Activated CD4-positive, alpha-beta memory T cell treated with anti-CD3 and anti-CD28 coated beads for 36 hours (primary cell): Measurements from ENCODE around the gene SAYSD1. TPM values are rescaled to one million over a fixed set of nuclear protein-coding genes. Genes with fewer than 3 reads are reported as not detected.
A peak's percentile ranks its signal among the peaks of the same experiment; 100 is the strongest.

ENCODE experiments used
- CTCF ChIA-PET: fragments of 350-600 bp; sonication (Branson Sonifier 250); formaldehyde crosslinking; loops from one replicate; lab custom pipeline; 2021; ENCODE audit warnings: antibody characterized with exemption, inconsistent platforms; lab: Charles Lee
- POLR2A ChIA-PET: fragments of 350-600 bp; sonication (Branson Sonifier 250); formaldehyde crosslinking; loops from one replicate; lab custom pipeline; 2021; ENCODE audit warnings: antibody characterized with exemption; lab: Charles Lee
- DNase-seq: peaks from one replicate; pipeline ENCODE4 v3.0.0-alpha.2; 2020
- H3K27ac Mint-ChIP-seq: one replicate; pipeline ENCODE4 v1.8.0; 2021; ENCODE audit warnings: mixed read lengths
- H3K27me3 Mint-ChIP-seq: one replicate; pipeline ENCODE4 v1.8.0; 2021; ENCODE audit warnings: mixed read lengths
- H3K36me3 Mint-ChIP-seq: one replicate; pipeline ENCODE4 v1.8.0; 2021; ENCODE audit warnings: mixed read lengths
- H3K4me1 Mint-ChIP-seq: one replicate; pipeline ENCODE4 v1.8.0; 2021; ENCODE audit warnings: low read depth, mixed read lengths
- H3K4me3 Mint-ChIP-seq: one replicate; pipeline ENCODE4 v1.8.0; 2021; ENCODE audit warnings: mild to moderate bottlenecking, mixed read lengths
- H3K9me3 Mint-ChIP-seq: one replicate; pipeline ENCODE4 v1.8.0; 2021; ENCODE audit warnings: mixed read lengths
- intact Hi-C: fragments of 100-400 bp; cut with micrococcal nuclease; formaldehyde crosslinking; loops from one replicate; pipeline ENCODE4 v1.15.1; 2023
- total RNA-seq, 2 experiments: library from RNA; stranded (reverse); gene quantifications; one replicate each; pipeline ENCODE4 v1.2.3, GENCODE V29; 2021

SAYSD1 gene, protein sequence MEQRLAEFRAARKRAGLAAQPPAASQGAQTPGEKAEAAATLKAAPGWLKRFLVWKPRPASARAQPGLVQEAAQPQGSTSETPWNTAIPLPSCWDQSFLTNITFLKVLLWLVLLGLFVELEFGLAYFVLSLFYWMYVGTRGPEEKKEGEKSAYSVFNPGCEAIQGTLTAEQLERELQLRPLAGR
- 10 to 100 TPM; 12.3 to 12.9 TPM for total RNA-seq

DNA sequence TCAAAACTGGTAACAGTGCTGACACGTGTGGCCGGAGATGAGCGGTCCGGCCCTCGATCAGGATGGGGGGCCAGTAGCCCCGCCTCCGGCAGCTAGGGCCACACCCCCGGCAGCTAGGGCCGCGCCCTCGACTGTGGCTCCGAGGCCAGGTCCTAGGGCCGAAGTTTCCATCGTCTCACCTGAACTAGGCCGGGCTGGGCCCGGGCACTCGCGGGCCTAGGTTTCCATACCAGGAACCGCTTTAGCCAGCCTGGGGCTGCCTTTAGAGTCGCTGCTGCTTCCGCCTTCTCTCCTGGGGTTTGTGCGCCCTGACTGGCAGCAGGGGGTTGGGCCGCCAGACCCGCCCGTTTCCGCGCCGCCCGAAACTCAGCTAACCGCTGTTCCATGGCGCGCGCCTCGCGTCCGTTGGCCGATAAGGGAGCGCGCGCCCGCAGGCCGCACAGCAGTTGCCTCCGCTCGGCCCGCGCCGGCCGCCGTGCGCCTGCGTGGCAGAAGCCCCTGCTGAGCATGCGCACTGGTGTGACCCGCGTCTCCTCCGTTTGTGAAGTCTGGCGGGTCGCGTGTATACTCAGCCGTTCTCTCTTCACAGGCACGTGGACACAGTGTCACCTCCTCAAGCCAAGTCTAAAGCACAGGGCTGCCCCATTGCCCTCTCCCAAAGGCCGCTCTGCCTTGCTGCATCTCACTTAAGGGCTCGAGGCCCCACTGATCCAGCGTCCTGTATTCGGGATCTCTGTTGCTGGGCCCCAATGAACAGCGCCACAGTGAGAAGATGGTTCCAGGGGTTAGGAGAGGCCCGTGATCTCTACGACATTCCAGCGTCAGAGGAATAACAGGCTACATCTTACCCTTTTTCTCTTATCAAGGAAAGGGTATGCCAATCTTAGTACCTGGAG lies at the start of gene SAYSD1:
Gene SAYSD1 (minus strand): TSS at position 483 of the 896 bp plus-strand sequence. CDS start 97 bp downstream, at position 386.
- H3K27ac Mint-ChIP-seq = peak within 1 kb of the TSS; percentile 96
- H3K36me3 Mint-ChIP-seq = peaks cover 4% of the 10 kb centered on the region
- peak within 1 kb of the TSS; percentile 95 for H3K4me3 Mint-ChIP-seq
- ChIA-PET POLR2A (interaction anchor here (0.7 to 1.5 kb wide), 3 partner anchors 27 to 114 kb away, joined by 3 to 5 read pairs (median 4); partner anchors contain the start of gene KCNK5), CTCF (interaction anchor here (0.8 to 1.7 kb wide), 5 partner anchors 9 to 243 kb away, joined by 3 to 6 read pairs (median 4); no protein-coding TSS in a partner anchor)
- H3K9me3 Mint-ChIP-seq = no peaks in the 10 kb centered on the region
- peak; percentile 95 for DNase-seq
- no peaks in the 10 kb centered on the region for H3K27me3 Mint-ChIP-seq
- peaks cover 56% of the 10 kb centered on the region for H3K4me1 Mint-ChIP-seq
- intact Hi-C loops = loop anchor here (1.0 to 10.0 kb wide), 7 partner anchors 29 to 1958 kb away; partner anchors contain the start of genes GLO1, KCNK5, NFYA and OARD1

DNA sequence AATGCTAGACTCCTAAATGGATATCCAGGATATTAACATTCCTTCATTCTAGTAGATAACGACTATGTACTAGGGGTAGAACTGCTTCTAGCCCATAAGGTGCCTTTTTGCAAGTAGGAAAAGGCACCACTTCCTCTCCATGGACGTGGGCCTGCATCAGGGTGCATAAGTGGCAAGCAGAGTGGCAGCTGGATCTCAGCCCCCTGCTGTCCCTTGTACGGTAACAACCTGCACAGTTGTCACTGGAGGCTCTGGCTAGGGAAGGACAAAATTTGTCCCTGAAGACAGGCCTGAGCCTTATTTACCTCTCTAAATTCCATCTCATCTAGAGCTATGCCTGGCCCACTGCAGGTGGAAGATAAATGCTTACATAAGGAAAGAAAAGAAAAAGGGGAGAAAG lies 42.5 kb upstream of the SAYSD1 start:
- peaks cover 2% of the 10 kb centered on the region for H3K36me3 Mint-ChIP-seq
- no peak overlapping the region for H3K4me3 Mint-ChIP-seq
- CTCF ChIA-PET = interaction anchor here (1.1 to 1.7 kb wide), 4 partner anchors 8 to 152 kb away, joined by 3 to 7 read pairs (median 3); no protein-coding TSS in a partner anchor
- peaks cover 6% of the 10 kb centered on the region for H3K9me3 Mint-ChIP-seq
- intact Hi-C loops = no loop called here
- POLR2A ChIA-PET = no interaction called here
- no peak for DNase-seq
- H3K4me1 Mint-ChIP-seq = peaks cover 11% of the 10 kb centered on the region
- no peak overlapping the region for H3K27ac Mint-ChIP-seq
- H3K27me3 Mint-ChIP-seq = no peaks in the 10 kb centered on the region

DNA sequence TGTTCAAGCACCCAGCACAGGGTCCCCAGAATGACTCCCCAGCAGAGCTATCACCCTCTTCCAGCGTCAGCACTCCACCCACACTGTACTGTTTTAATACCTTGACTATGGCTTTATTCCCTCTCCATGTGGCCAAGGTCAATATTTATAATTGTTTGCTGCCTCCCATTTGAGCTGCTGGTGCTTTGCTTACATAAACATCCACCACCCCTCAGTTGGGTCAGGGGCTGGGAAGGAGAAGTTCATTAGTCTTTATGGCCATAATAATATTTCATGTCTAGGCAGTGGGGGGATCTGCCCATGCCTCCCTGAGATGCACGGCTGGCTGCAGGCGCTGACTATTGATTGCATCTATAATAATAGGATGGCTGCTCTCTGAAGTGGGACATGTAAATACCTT lies 41.8 kb upstream of the SAYSD1 start:
- ChIA-PET CTCF (interaction anchor here (1.1 to 2.0 kb wide), 3 partner anchors 9 to 151 kb away, joined by 3 to 4 read pairs (median 3); no protein-coding TSS in a partner anchor), POLR2A (no interaction called here)
- DNase-seq = no peak
- H3K36me3 Mint-ChIP-seq = peaks cover 2% of the 10 kb centered on the region
- H3K4me1 Mint-ChIP-seq = peaks cover 18% of the 10 kb centered on the region
- peaks cover 6% of the 10 kb centered on the region for H3K27me3 Mint-ChIP-seq
- no peak overlapping the region for H3K4me3 Mint-ChIP-seq
- peaks cover 6% of the 10 kb centered on the region for H3K9me3 Mint-ChIP-seq
- no peak overlapping the region for H3K27ac Mint-ChIP-seq
- intact Hi-C loops = no loop called here

DNA sequence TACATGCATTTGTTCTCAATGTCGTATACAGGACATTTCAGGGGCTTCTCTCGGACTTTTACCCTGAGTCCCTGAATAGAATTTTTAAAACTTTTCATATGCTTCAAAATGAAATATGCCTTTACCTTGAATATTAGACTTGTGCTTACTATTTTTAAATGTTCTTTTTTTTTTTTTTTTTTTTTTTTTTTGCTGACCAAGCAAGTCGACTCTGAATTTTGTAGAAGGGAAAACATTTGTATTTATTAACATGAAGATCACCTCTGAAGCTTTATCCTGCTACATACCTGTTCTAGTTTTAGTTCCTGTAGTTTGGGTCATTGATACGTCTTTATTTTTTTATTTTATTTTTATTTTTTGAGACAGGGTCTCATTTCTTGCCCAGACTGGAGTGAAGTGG lies 39.7 kb upstream of the SAYSD1 start:
- Mint-ChIP-seq H3K4me3 (no peak overlapping the region), H3K4me1 (peaks cover 25% of the 10 kb centered on the region), H3K27ac (no peak overlapping the region), H3K9me3 (peaks cover 4% of the 10 kb centered on the region), H3K27me3 (peaks cover 20% of the 10 kb centered on the region), H3K36me3 (peaks cover 2% of the 10 kb centered on the region)
- intact Hi-C loops = no loop called here
- CTCF ChIA-PET = interaction anchor here (1.3 to 2.0 kb wide), 2 partner anchors 148 to 153 kb away, joined by 4 read pairs; no protein-coding TSS in a partner anchor
- DNase-seq = no peak
- POLR2A ChIA-PET = no interaction called here

DNA sequence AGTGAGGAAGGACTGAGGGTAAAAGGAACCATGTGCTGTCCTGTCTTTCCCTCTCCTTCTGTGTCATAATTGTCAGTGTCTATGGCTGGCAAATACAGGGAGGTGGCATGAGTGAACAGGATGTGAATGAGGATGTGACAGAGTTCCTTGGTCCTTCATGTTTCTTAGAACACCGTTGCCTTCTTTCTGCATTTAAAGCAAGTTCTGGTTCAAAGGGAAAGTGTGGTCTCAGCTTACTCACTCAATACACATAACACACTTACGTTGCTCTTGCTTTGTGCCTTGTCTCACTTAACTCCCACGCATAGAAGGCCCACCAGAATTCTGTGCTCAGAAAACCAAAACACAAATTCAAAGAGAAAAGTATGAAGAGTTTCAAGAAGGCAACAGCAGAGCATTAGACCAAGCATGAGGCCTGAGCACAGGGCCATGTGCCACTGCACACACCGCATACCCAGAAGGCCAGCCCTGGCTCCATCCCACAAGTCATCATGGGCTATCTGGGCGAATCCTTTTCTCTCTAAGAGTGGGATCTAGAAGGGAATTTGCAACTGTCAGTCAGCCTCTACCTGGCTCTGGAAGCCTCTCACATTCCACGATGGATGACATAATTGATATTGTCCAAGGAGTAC lies 38.9 kb upstream of the SAYSD1 start:
- no peaks in the 10 kb centered on the region for H3K9me3 Mint-ChIP-seq
- H3K27ac Mint-ChIP-seq = peak overlapping the region; percentile 75
- H3K4me1 Mint-ChIP-seq = peaks cover 25% of the 10 kb centered on the region
- DNase-seq = peak; percentile 60
- ChIA-PET CTCF (no interaction called here), POLR2A (interaction anchor here (0.9 kb wide), 1 partner anchor 63 kb away, joined by 3 read pairs; no protein-coding TSS in a partner anchor)
- H3K27me3 Mint-ChIP-seq = peaks cover 23% of the 10 kb centered on the region
- H3K36me3 Mint-ChIP-seq = no peaks in the 10 kb centered on the region
- H3K4me3 Mint-ChIP-seq = no peak overlapping the region
- intact Hi-C loops = loop anchor here (1.0 kb wide), 3 partner anchors 43 to 181 kb away; partner anchors contain the start of gene KCNK5

DNA sequence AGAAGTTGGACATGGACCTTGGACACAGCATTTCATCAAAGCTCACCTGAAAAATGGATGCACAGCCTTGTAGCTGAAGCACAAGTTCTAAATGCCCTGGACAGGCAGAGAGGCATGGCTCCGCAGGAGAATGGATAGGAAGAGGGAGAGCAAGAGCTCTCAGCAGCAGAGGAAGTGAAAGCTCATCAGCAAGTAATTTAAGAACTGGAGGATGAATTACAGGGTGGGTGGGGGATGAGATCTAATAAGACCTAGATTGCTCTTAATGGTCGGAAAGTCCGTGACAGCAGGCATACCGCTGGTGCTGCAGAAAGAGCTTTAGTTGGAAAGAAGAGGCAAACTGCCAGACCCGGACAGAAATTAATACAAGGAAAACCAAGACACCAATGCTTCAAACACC lies 37.3 kb upstream of the SAYSD1 start:
- DNase-seq = no peak
- Mint-ChIP-seq H3K36me3 (no peaks in the 10 kb centered on the region), H3K27me3 (peaks cover 28% of the 10 kb centered on the region), H3K27ac (no peak overlapping the region), H3K4me1 (peaks cover 25% of the 10 kb centered on the region), H3K9me3 (no peaks in the 10 kb centered on the region), H3K4me3 (no peak overlapping the region)
- intact Hi-C loops = no loop called here
- POLR2A ChIA-PET = interaction anchor here (0.8 kb wide), 1 partner anchor 38 kb away, joined by 4 read pairs; the partner anchor contains the start of gene SAYSD1
- CTCF ChIA-PET = interaction anchor here (1.3 to 2.6 kb wide), 3 partner anchors 14 to 179 kb away, joined by 3 to 10 read pairs (median 7); no protein-coding TSS in a partner anchor

DNA sequence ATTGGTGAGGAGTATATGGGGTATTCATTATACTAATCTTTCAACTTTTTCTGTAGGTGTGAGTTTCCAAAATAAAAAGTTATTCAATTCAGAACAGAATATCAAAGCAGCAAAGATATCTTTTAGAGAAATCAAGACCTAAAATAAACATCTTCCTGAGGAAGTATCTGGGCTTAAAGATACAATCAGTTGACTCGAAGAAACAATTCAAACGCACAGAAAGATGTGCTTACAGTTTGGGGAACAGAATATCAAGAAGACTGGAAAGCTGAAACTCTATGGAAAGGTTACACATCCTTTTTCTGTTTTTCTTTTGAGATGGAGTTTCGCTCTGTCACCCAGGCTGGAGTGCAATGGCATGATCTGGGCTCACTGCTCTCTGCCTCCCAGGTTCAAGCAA lies 36.2 kb upstream of the SAYSD1 start:
- H3K9me3 Mint-ChIP-seq = no peaks in the 10 kb centered on the region
- POLR2A ChIA-PET = no interaction called here

DNA sequence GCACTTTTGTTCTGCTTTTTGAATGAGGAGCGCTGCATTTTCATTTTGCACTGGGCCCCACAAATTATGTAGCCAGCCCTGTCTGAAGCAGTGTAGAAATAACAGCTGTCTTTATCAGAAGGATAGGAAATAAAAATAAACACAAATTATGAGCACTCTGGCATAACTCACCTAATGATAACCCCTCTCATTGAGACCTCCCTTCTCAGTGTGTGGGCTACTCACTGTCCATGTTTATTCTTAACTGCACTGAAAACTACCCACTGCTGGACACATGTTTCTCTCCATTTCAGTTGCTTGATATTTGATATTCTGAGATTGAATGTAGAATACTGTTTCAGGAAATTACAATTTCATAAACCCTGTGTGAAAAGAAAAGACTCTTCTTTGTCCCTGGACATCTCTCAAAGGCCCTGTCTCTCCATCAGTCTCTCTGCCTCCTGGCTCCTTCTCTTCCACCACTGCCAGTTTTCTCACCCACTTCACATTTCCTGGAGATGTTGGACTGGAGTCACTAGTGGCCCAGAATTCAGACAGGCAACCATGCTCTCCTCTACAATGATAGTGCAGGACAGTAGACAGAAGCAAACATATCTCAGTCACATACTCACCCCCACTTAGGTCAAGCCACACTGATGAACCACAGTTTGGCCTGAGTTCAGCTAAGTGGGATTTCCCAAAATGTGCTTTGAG lies 29.6 kb upstream of the SAYSD1 start:
- no peak for DNase-seq
- CTCF ChIA-PET = interaction anchor here (1.7 kb wide), 1 partner anchor 272 kb away, joined by 3 read pairs; no protein-coding TSS in a partner anchor
- POLR2A ChIA-PET = no interaction called here
- Mint-ChIP-seq H3K27me3 (peaks cover 27% of the 10 kb centered on the region), H3K9me3 (peaks cover 3% of the 10 kb centered on the region), H3K4me1 (no peaks in the 10 kb centered on the region), H3K27ac (no peak overlapping the region), H3K4me3 (no peak overlapping the region), H3K36me3 (peaks cover 3% of the 10 kb centered on the region)
- intact Hi-C loops = no loop called here

More for the DNA sequence above, 36.2 kb upstream of the SAYSD1 start:
- DNase-seq = no peak
- Mint-ChIP-seq H3K4me1 (peaks cover 25% of the 10 kb centered on the region), H3K27me3 (peaks cover 28% of the 10 kb centered on the region), H3K4me3 (no peak overlapping the region), H3K36me3 (no peaks in the 10 kb centered on the region), H3K27ac (no peak overlapping the region)
- intact Hi-C loops = no loop called here
- CTCF ChIA-PET = interaction anchor here (2.1 to 2.6 kb wide), 2 partner anchors 15 to 152 kb away, joined by 7 to 10 read pairs; no protein-coding TSS in a partner anchor

DNA sequence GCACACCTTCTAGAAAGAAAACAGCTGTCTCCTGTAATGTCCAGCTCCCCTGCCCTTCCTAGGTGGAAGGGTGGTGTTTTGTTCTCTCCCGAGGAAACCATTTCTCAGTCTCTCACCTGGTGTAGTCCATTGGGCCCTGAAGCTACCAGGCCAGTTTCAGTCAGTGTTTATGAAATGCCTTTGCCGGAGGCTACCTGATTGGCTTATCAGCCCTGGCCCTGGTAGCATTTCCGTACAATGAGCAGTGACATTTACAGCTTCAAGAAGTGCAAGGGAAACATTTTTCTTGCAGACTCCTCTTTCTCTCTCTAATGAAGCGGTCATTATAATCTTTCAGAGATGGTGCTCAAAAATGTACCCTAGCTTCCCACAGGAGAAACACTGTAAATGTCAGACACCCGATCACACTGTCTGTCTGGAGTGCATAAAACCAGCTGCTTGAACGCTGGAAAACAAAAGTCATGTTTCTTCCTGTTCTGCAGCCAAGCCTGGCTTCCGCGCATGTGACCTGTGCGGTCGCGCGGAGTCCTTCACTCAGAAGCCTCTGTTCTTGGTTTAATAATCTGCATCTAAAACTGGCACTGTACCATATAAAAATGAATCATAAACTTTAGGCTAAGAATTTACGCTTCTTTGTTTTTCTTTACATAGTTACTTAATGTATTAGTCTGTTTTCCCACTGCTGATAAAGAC lies 28.4 kb upstream of the SAYSD1 start:
- intact Hi-C loops = no loop called here
- ChIA-PET CTCF (no interaction called here), POLR2A (no interaction called here)
- DNase-seq = no peak
- Mint-ChIP-seq H3K9me3 (peaks cover 12% of the 10 kb centered on the region), H3K27ac (no peak overlapping the region), H3K4me1 (no peaks in the 10 kb centered on the region), H3K36me3 (peaks cover 3% of the 10 kb centered on the region), H3K4me3 (no peak overlapping the region), H3K27me3 (peaks cover 27% of the 10 kb centered on the region)

DNA sequence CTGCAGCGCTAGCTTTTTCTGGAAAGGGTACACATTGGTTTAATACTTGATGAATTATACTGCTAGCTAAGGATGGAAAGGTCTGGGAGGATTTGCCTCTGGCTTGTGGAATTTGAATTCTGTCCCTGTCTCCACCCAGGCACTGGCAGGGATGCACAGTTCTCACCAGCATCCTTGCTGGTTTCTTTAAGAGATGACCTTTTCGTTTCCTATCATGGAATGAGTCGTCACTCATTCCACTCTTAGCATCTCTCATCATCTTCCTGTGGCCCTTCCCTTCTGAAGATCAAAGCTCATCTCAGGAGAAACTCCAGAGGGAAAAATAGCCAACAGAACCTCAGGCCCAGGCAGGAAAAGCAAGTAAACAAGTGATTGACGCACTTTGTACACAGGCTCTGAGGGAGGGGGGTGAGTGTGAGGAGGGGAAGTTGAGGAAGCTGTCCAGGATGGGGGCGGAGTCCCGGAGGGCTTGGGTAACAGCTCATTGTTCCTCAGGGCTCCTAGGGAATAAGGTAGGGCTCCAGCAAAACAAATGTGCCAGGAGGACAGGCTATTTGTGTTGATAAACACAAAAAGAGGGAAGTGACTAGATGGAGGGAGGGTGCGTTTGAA lies 25.7 kb upstream of the SAYSD1 start:
- no peak overlapping the region for H3K4me3 Mint-ChIP-seq
- peaks cover 3% of the 10 kb centered on the region for H3K36me3 Mint-ChIP-seq
- H3K27ac Mint-ChIP-seq = no peak overlapping the region
- POLR2A ChIA-PET = no interaction called here
- peaks cover 18% of the 10 kb centered on the region for H3K9me3 Mint-ChIP-seq
- no peak for DNase-seq
- intact Hi-C loops = no loop called here
- peaks cover 27% of the 10 kb centered on the region for H3K27me3 Mint-ChIP-seq
- CTCF ChIA-PET = no interaction called here
- H3K4me1 Mint-ChIP-seq = no peaks in the 10 kb centered on the region
